A673 (cell line): Measurements from ENCODE around the gene GDF11. TPM values are rescaled to one million over a fixed set of nuclear protein-coding genes. Genes with fewer than 3 reads are reported as not detected.

Source experiments
- BruUV-seq: library from RNA; stranded (reverse); fragments of 400-500 nt; replicated peaks from 2 replicates; lab custom pipeline; 2021; lab: Mats Ljungman, UMichigan
- CTCF ChIA-PET: fragments of 300-600 bp; sonication (Branson Sonifier 250); formaldehyde crosslinking; loops from one replicate; lab custom pipeline; 2022; ENCODE audit warnings: antibody characterized with exemption; lab: Charles Lee
- POLR2A ChIA-PET: fragments of 300-600 bp; sonication (Branson Sonifier 250); formaldehyde crosslinking; loops from one replicate; lab custom pipeline; 2022; ENCODE audit warnings: antibody characterized with exemption; ENCODE audit not compliant: low non-redundant PET; lab: Charles Lee
- DNase-seq: peaks from one replicate; pipeline ENCODE4 v3.0.0-alpha.2; 2015; ENCODE audit warnings: low spot score
- H3K27ac ChIP-seq: fragments of 200-600 bp; sonication (generic); 2 replicates; pipeline ENCODE4 v1.5.1; 2016; ENCODE audit warnings: mixed run types, low read depth, mild to moderate bottlenecking, mixed read lengths, antibody characterized with exemption, low read length; ENCODE audit not compliant: poor library complexity, severe bottlenecking
- H3K27me3 ChIP-seq: fragments of 200-600 bp; sonication (generic); replicated peaks from 2 replicates; pipeline ENCODE4 v1.6.1; 2017; ENCODE audit warnings: mixed run types, low read depth, mild to moderate bottlenecking, mixed read lengths, antibody characterized with exemption, low read length; ENCODE audit not compliant: insufficient read depth, poor library complexity
- H3K36me3 ChIP-seq: fragments of 200-600 bp; sonication (generic); 2 replicates; pipeline ENCODE4 v1.6.1; 2016; ENCODE audit warnings: mixed run types, mild to moderate bottlenecking, mixed read lengths, antibody characterized with exemption, low read length; ENCODE audit not compliant: insufficient read depth, poor library complexity, severe bottlenecking
- H3K4me1 ChIP-seq: fragments of 200-600 bp; sonication (generic); 2 replicates; pipeline ENCODE4 v1.6.1; 2017; ENCODE audit warnings: mixed run types, mild to moderate bottlenecking, mixed read lengths, antibody characterized with exemption, low read length; ENCODE audit not compliant: insufficient read depth, poor library complexity, severe bottlenecking
- H3K4me3 ChIP-seq: fragments of 200-600 bp; sonication (generic); 2 replicates; pipeline ENCODE4 v1.5.1; 2016; ENCODE audit warnings: low read depth, mixed run types, mild to moderate bottlenecking, mixed read lengths, low read length; ENCODE audit not compliant: poor library complexity, severe bottlenecking
- H3K9me3 ChIP-seq: fragments of 200-600 bp; sonication (generic); 2 replicates; pipeline ENCODE4 v1.6.1; 2016; ENCODE audit warnings: mixed run types, low read depth, mild to moderate bottlenecking, mixed read lengths, antibody characterized with exemption, low read length; ENCODE audit not compliant: poor library complexity, severe bottlenecking
- EZH2 ChIP-seq: fragments of 200-600 bp; sonication (generic); IDR thresholded peaks from 2 replicates; pipeline ENCODE4 v1.6.1; 2017; ENCODE audit warnings: borderline replicate concordance, low read depth, mild to moderate bottlenecking, mixed read lengths, antibody characterized with exemption, low read length; ENCODE audit not compliant: poor library complexity, severe bottlenecking
- intact Hi-C: fragments of 100-400 bp; cut with micrococcal nuclease; formaldehyde crosslinking; loops from one replicate; pipeline ENCODE4 v1.10.0; 2022; ENCODE audit not compliant: unreplicated experiment
- total RNA-seq: library from RNA; stranded (reverse); gene quantifications from 2 replicates; pipeline ENCODE4 v1.2.3, GENCODE V29; 2021
- TF ChIP-seq, protein P1 (sequence below): fragments of 300-800, 200-600 bp; sonication (generic); conservative IDR thresholded peaks from 2 replicates; pipeline ENCODE4 v1.5.1; 2017; ENCODE audit warnings: low read depth, mild to moderate bottlenecking, antibody characterized with exemption, low read length, moderate library complexity, mixed read lengths

Gene GDF11
- total RNA-seq, 1 experiment from 2014 or later = 38.4 TPM

DNA sequence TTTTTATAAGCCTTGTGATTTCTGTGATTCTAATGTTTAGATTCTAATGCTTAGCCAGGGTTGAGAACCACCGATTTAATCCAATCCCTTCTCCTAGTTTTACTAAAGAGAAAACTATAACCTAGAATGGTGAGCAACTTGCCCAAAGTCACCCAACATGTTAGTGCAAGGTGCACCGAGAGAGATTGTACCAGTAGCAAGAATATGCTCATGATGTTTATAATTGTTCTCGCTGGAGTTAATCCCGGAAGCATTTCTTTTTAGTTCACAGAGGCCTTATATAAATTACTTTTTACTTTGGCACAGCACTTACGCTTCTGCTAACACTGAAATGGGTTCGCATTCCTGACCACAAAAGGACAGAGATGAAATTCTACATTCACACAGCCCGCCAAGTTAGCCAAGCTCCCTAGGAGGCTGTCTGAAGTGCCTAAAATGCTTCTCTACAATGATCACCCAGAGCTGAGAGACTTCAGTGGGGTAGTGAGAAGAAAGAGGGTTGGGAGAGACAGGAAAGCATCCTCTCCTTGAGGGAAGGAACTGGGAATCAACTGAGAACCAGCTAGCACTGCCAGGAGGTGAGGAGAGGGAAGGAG is 27.7 kb upstream of the GDF11 start:
- H3K4me1 ChIP-seq = peaks cover 40% of the 10 kb centered on the region
- H3K4me3 ChIP-seq = peak overlapping the region; percentile 91
- no peaks in the 10 kb centered on the region for H3K9me3 ChIP-seq
- ChIA-PET CTCF (interaction anchor here (0.5 kb wide), 1 partner anchor 28 kb away, joined by 7 read pairs; no protein-coding TSS in a partner anchor), POLR2A (no interaction called here)
- no peak for DNase-seq
- H3K27ac ChIP-seq = peak overlapping the region; percentile 95
- intact Hi-C loops = no loop called here
- no peaks in the 10 kb centered on the region for H3K27me3 ChIP-seq
- BruUV-seq = no TSS peak
- no peaks in the 10 kb centered on the region for H3K36me3 ChIP-seq
- TF ChIP-seq EZH2 = no peak
- TF ChIP-seq, protein P1, sequence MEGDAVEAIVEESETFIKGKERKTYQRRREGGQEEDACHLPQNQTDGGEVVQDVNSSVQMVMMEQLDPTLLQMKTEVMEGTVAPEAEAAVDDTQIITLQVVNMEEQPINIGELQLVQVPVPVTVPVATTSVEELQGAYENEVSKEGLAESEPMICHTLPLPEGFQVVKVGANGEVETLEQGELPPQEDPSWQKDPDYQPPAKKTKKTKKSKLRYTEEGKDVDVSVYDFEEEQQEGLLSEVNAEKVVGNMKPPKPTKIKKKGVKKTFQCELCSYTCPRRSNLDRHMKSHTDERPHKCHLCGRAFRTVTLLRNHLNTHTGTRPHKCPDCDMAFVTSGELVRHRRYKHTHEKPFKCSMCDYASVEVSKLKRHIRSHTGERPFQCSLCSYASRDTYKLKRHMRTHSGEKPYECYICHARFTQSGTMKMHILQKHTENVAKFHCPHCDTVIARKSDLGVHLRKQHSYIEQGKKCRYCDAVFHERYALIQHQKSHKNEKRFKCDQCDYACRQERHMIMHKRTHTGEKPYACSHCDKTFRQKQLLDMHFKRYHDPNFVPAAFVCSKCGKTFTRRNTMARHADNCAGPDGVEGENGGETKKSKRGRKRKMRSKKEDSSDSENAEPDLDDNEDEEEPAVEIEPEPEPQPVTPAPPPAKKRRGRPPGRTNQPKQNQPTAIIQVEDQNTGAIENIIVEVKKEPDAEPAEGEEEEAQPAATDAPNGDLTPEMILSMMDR = no peak

DNA sequence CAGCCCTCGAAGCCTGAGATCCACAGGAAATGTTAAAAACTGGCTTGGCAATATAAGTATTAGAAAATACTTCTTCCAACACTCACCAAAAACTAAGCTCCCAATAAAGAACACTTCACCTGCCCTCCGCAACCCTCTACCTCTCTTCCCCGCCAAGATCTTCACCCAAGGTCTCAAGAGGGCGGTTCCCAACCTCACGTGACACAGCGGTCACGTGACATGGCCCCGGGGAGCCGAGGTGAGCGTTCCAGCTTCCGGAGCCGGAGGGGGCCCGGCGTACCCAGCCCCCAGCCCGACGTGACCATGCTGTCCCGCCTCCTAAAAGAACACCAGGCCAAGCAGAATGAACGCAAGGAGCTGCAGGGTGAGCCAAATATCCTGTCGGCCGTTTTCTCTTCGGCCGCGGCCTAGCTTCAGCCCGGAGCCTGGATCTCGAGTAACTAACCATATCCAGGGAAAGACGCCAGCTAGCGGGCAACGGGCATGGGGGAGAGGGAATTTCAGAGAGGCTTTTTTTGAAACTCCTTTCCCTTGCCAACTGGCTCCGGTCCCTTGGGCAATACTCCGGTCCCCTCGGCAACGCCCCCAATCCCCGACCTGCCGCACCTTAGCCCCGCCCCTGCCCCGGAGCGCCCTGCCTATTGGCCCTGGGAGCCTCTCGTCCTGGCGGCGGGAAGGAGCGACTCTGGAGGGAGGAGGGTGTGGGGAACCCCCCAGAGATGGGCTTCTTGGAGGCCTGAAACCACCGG is 26.9 kb upstream of the GDF11 start, which contains the start of gene BLOC1S1:
TSS of gene BLOC1S1 (plus strand) at position 214 of the 749 bp plus-strand sequence. CDS start at position 220, 6 bp downstream.
- Histone ChIP-seq H3K27me3 (no peaks in the 10 kb centered on the region), H3K4me3 (peak within 1 kb of the TSS; percentile 91), H3K36me3 (no peaks in the 10 kb centered on the region), H3K9me3 (no peaks in the 10 kb centered on the region), H3K4me1 (peaks cover 40% of the 10 kb centered on the region), H3K27ac (peak within 1 kb of the TSS; percentile 95)
- peak; percentile 97 for DNase-seq
- CTCF ChIA-PET = interaction anchor here (0.5 kb wide), 1 partner anchor 28 kb away, joined by 7 read pairs; no protein-coding TSS in a partner anchor
- intact Hi-C loops = no loop called here
- BruUV-seq = TSS peak; percentile 40
- no peak for TF ChIP-seq EZH2
- TF ChIP-seq, protein P1 = no peak
- POLR2A ChIA-PET = no interaction called here

DNA sequence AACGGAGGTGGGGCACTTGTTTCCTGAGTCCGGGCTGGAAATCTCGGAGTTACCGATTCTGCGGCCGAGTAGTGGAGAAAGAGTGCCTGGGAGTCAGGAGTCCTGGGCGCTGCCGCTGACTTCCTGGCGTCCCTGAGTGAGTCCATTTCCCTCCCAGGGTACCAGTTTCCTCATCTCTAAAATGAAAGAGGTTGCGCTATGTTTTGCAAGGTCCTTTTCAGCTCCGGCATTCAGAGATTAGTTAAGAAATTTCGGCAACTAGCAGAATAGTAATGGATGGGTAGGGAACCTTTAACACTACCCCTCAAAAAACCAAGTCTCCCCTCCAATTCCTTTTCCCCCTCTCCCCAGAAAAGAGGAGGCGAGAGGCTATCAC is 26.4 kb upstream of the GDF11 start:
- BruUV-seq = no TSS peak
- H3K27me3 ChIP-seq = no peaks in the 10 kb centered on the region
- no peak for DNase-seq
- no peaks in the 10 kb centered on the region for H3K9me3 ChIP-seq
- peak overlapping the region; percentile 91 for H3K4me3 ChIP-seq
- H3K4me1 ChIP-seq = peaks cover 40% of the 10 kb centered on the region
- intact Hi-C loops = no loop called here
- ChIA-PET POLR2A (no interaction called here), CTCF (no interaction called here)
- H3K36me3 ChIP-seq = no peaks in the 10 kb centered on the region
- no peak for TF ChIP-seq EZH2
- TF ChIP-seq, protein P1 = no peak
- H3K27ac ChIP-seq = peak overlapping the region; percentile 95
